Transverse colon (tissue), 4 donors: ENCODE results near the gene SLC38A7. TPM values are rescaled to one million over a fixed set of nuclear protein-coding genes. Genes with fewer than 3 reads are reported as not detected.

ENCODE experiments used
- DNase-seq: peaks from one replicate; pipeline ENCODE4 v3.0.0-alpha.2; 2019
- H3K27ac ChIP-seq, 4 donors: fragments of 200-600 bp; sonication (generic); 2 replicates each; pipeline ENCODE4 v1.5.1; 2016 to 2018; ENCODE audit warnings: inconsistent platforms in 4 of 4
- H3K27me3 ChIP-seq: fragments of 200-600 bp; sonication (generic); 2 replicates; pipeline ENCODE4 v1.5.1; 2017; ENCODE audit warnings: inconsistent platforms
- H3K36me3 ChIP-seq, 4 donors: fragments of 200-600 bp; sonication (generic); 2 replicates each; pipeline ENCODE4 v1.5.1; 2017 to 2019; ENCODE audit warnings: inconsistent platforms in 4 of 4
- H3K4me1 ChIP-seq, 4 donors: fragments of 200-600 bp; sonication (generic); 2 replicates each; pipeline ENCODE4 v1.5.1; 2017 to 2020; ENCODE audit warnings: inconsistent platforms in 4 of 4
- H3K4me3 ChIP-seq, 4 donors: fragments of 200-600 bp; sonication (generic); 1 replicate in 1 of 4; 2 replicates in 3 of 4; pipeline versions ENCODE4 v1.5.1 to v1.6.1; 2017 to 2019; ENCODE audit warnings: inconsistent platforms in 4 of 4
- H3K9me3 ChIP-seq, 2 donors: fragments of 200-600 bp; sonication (generic); 2 replicates each; pipeline ENCODE4 v1.5.1; 2017 to 2019; ENCODE audit warnings: inconsistent platforms in 2 of 2
- EP300 ChIP-seq: sonication (generic); formaldehyde crosslinking; IDR thresholded peaks from one replicate; pipeline ENCODE4 v1.6.1; 2017; ENCODE audit warnings: antibody characterized with exemption, low read depth
- POLR2A ChIP-seq: fragments of 450-650 bp; IDR thresholded peaks from one replicate; pipeline ENCODE4 v1.6.1; 2016; ENCODE audit warnings: antibody characterized with exemption, mild to moderate bottlenecking, moderate library complexity
- POLR2AphosphoS5 ChIP-seq, 3 donors: sonication (generic); formaldehyde crosslinking; IDR thresholded peaks; one replicate each; pipeline ENCODE4 v1.6.1; 2016; ENCODE audit warnings: antibody characterized with exemption in 3 of 3
- WGBS, 2 donors: methylation state at CpG; one replicate each; pipeline ENCODE4 v1.1.5; 2018; ENCODE audit warnings: low coverage in 1 of 2; 5-methylcytosine and 5-hydroxymethylcytosine counted together
- in situ Hi-C, 4 donors: fragments of 200-750 bp; cut with MboI; loops; one replicate each; pipeline versions ENCODE4 v1.15.0 to v1.15.1; 2017; ENCODE audit warnings: low sequenced_read_pairs in 3 of 4, low pct_ligation_motif_present in 1 of 4, low pct_unique_long_range_greater_than_20kb in 1 of 4
- intact Hi-C: fragments of 100-400 bp; cut with DNase I; formaldehyde crosslinking; loops from one replicate; pipeline ENCODE4 v1.15.1; 2023; ENCODE audit warnings: low total_unique reads
- total RNA-seq, 4 donors: library from RNA; depleted of rRNA; stranded (reverse); fragments of >200 nt; gene quantifications; one replicate each; pipeline ENCODE4 v1.1.0, GENCODE V29; 2016
- TF ChIP-seq, protein P1 (sequence below), 5 experiments: fragments of 200-600 bp in 3 of 5; fragments of 450-650 bp in 2 of 5; sonication (generic) in 3 of 5; IDR thresholded peaks; 1 replicate in 2 of 5; 2 replicates in 3 of 5; pipeline ENCODE4 v1.5.1; 2016 to 2017; ENCODE audit warnings: antibody characterized with exemption in 5 of 5, inconsistent platforms in 3 of 5, mild to moderate bottlenecking in 2 of 5, moderate library complexity in 1 of 5

SLC38A7 gene
- total RNA-seq, 4 donors from 2014 or later, result 6.7 to 54.5 (median 23.4) TPM

DNA sequence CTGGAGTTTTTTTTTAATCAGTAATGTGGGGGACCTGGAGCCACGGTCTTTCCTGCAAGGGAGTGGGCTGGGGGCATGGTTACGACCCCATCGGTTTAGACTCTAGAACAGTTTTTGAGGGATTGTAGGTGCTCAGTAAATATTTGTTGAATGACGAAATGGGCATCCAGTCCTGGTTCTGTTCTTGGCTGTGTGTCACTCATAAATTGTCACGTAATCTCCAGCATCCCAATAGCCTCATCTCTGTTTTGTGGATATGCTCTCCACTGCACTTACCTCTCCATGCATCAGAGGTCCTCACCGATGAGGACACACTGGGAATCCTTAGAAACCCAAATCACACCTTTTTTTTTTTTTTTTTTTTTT, 497 bp upstream of the SLC38A7 start:
- DNase-seq, result no peak
- H3K4me3 ChIP-seq, result peak overlapping the region in 2 of 4 donors; percentile 81 to 84
- TF ChIP-seq EP300 (no peak), POLR2A (no peak), POLR2AphosphoS5 (IDR thresholded peaks at IDR 0.05) (no peak)
- TF ChIP-seq, protein P1, sequence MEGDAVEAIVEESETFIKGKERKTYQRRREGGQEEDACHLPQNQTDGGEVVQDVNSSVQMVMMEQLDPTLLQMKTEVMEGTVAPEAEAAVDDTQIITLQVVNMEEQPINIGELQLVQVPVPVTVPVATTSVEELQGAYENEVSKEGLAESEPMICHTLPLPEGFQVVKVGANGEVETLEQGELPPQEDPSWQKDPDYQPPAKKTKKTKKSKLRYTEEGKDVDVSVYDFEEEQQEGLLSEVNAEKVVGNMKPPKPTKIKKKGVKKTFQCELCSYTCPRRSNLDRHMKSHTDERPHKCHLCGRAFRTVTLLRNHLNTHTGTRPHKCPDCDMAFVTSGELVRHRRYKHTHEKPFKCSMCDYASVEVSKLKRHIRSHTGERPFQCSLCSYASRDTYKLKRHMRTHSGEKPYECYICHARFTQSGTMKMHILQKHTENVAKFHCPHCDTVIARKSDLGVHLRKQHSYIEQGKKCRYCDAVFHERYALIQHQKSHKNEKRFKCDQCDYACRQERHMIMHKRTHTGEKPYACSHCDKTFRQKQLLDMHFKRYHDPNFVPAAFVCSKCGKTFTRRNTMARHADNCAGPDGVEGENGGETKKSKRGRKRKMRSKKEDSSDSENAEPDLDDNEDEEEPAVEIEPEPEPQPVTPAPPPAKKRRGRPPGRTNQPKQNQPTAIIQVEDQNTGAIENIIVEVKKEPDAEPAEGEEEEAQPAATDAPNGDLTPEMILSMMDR (IDR thresholded peaks at IDR 0.05), result no peak
- intact Hi-C loops, result no loop called here
- H3K27me3 ChIP-seq, result no peaks in the 10 kb centered on the region
- peaks cover 8 to 15% (median 9%) of the 10 kb centered on the region in 4 donors for H3K4me1 ChIP-seq
- H3K36me3 ChIP-seq, result no peaks in the 10 kb centered on the region
- no peaks in the 10 kb centered on the region for H3K9me3 ChIP-seq
- 67 to 100% methylated on average over 1 to 6 of the region's 6 CpGs for WGBS, 2 donors
- peak overlapping the region; percentile 70 to 77 (median 72) for H3K27ac ChIP-seq
- in situ Hi-C loops, result no loop called here

DNA sequence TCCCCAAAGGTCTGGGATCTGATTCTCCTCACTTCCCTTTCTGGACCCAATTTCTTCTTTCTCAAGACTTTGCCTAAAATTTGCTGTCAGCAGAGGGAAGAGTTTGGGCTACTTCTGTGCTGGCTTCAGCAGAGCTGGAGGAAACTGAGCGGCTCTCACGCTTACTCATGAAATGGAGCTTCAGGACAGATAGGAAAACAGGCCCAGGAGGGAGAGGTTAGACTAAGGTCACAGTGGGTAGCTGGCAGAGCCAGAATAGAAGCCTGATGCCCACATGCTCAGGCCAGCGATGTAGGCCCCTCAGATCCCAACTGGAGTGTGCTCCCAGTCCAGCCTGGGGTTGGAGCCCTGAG, 593 bp downstream of the SLC38A7 start:
- Histone ChIP-seq H3K36me3 (no peaks in the 10 kb centered on the region), H3K4me1 (peaks cover 8 to 15% (median 9%) of the 10 kb centered on the region in 4 donors), H3K4me3 (peak overlapping the region; percentile 52 to 84 (median 80)), H3K27me3 (no peaks in the 10 kb centered on the region), H3K9me3 (no peaks in the 10 kb centered on the region), H3K27ac (peak overlapping the region; percentile 70 to 77 (median 72))
- intact Hi-C loops, result no loop called here
- DNase-seq, result no peak
- no peak for TF ChIP-seq POLR2AphosphoS5 (IDR thresholded peaks at IDR 0.05)
- TF ChIP-seq EP300, result no peak
- TF ChIP-seq, protein P1 (IDR thresholded peaks at IDR 0.05), result no peak
- no peak for TF ChIP-seq POLR2A
- whole genome bisulfite sequencing, 2 donors, result 7% methylated on average over 3 of the region's 3 CpGs; no CpG with 5 or more reads in 1 of the 2 donors
- in situ Hi-C loops, result no loop called here

DNA sequence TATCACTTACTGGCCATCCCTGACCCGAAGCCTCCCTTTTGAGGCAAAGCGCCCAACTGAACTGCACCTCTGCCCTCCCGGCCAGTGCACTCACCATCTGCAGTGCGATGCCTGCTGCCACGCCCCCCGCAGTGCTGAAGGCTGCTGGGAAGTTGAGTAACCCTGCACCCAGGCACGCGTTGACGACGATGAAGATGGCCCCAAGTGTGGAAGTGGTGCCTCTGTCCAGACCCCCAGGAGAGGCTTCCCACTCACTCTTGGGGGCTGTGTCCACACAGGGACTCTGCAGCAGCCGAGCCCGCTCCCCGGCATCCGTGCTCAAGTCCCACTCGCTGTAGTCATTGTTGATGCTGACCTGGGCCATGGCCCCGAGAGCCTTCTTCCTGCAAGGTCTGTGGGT, 4.8 kb downstream of the SLC38A7 start:
- TF ChIP-seq, protein P1 (IDR thresholded peaks at IDR 0.05), result no peak
- TF ChIP-seq EP300 (no peak), POLR2AphosphoS5 (IDR thresholded peaks at IDR 0.05) (no peak), POLR2A (no peak)
- Histone ChIP-seq H3K36me3 (peaks cover 0 to 9% (median 0%) of the 10 kb centered on the region in 4 donors), H3K4me3 (no peak overlapping the region), H3K27ac (no peak overlapping the region), H3K27me3 (no peaks in the 10 kb centered on the region), H3K9me3 (no peaks in the 10 kb centered on the region), H3K4me1 (peaks cover 8 to 15% (median 9%) of the 10 kb centered on the region in 4 donors)
- 98% methylated on average over 16 of the region's 16 CpGs; no CpG with 5 or more reads in 1 of the 2 donors for WGBS, 2 donors
- in situ Hi-C loops, result no loop called here
- intact Hi-C loops, result no loop called here
- no peak for DNase-seq

DNA sequence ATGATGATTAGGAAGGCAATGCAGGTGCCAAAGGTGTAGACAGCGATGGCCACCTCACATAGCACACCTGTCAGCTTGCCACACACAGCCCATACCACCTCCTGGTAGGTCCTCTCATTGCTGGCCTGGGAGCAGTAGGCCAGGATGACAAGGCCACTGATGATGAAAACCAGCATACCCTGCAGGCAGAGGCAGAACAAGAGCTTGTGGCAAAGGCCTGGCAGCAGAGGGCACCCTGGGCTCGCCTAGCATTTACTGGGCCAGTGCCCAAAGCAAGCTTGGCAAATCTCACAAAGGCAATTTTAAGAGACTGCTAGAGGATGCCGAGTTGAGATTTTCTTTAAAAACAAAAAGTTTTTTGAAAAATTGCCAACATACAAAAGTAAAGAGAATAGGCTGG, 5.9 kb downstream of the SLC38A7 start:
- H3K27ac ChIP-seq, result no peak overlapping the region
- no peak overlapping the region for H3K4me3 ChIP-seq
- no peak for DNase-seq
- 66% methylated on average over 3 of the region's 3 CpGs; no CpG with 5 or more reads in 1 of the 2 donors for WGBS, 2 donors
- no peaks in the 10 kb centered on the region for H3K27me3 ChIP-seq
- no peaks in the 10 kb centered on the region for H3K9me3 ChIP-seq
- TF ChIP-seq POLR2AphosphoS5 (IDR thresholded peaks at IDR 0.05) (no peak), POLR2A (no peak)
- TF ChIP-seq, protein P1 (IDR thresholded peaks at IDR 0.05), result peak in 2 of 5 experiments; percentile 11 to 13
- peaks cover 0 to 9% (median 0%) of the 10 kb centered on the region in 4 donors for H3K36me3 ChIP-seq
- in situ Hi-C loops (no loop called here), intact Hi-C loops (no loop called here)
- peaks cover 3 to 10% (median 5%) of the 10 kb centered on the region in 4 donors for H3K4me1 ChIP-seq
